Testis (tissue), 2 donors: ENCODE measurements around the gene NKX2-3.

ENCODE experiments used
- CTCF ChIP-seq, 3 experiments: fragments of 450-650 bp in 2 of 3; fragments of 200-600 bp in 1 of 3; sonication (generic) in 1 of 3; IDR thresholded peaks; one replicate each; pipeline ENCODE4 v1.5.1; 2016 to 2019; ENCODE audit warnings: antibody characterized with exemption in 3 of 3, mild to moderate bottlenecking in 2 of 3, moderate library complexity in 1 of 3
- POLR2A ChIP-seq: fragments of 450-650 bp; IDR thresholded peaks from one replicate; pipeline ENCODE4 v1.6.1; 2017; ENCODE audit warnings: antibody characterized with exemption, mild to moderate bottlenecking, moderate library complexity

- TF ChIP-seq POLR2A (no peak), CTCF (IDR thresholded peaks at IDR 0.05) (no peak)
These were observed 7.1 kb downstream of the NKX2-3 start for GRCh38 chr10:99539820-99540219.
